Stimulated activated CD4-positive, alpha-beta T cell treated with anti-CD3 and anti-CD28 coated beads, Interleukin-15, amount 100 ng/mL, for 1 hour (primary cell): Measurements from ENCODE around the gene ORC4.

Experiments
- DNase-seq, 2 donors: peaks; one replicate each; pipeline ENCODE4 v3.0.0-alpha.2; 2020; ENCODE audit warnings: low read depth in 1 of 2, low spot score in 1 of 2

Gene ORC4

DNA sequence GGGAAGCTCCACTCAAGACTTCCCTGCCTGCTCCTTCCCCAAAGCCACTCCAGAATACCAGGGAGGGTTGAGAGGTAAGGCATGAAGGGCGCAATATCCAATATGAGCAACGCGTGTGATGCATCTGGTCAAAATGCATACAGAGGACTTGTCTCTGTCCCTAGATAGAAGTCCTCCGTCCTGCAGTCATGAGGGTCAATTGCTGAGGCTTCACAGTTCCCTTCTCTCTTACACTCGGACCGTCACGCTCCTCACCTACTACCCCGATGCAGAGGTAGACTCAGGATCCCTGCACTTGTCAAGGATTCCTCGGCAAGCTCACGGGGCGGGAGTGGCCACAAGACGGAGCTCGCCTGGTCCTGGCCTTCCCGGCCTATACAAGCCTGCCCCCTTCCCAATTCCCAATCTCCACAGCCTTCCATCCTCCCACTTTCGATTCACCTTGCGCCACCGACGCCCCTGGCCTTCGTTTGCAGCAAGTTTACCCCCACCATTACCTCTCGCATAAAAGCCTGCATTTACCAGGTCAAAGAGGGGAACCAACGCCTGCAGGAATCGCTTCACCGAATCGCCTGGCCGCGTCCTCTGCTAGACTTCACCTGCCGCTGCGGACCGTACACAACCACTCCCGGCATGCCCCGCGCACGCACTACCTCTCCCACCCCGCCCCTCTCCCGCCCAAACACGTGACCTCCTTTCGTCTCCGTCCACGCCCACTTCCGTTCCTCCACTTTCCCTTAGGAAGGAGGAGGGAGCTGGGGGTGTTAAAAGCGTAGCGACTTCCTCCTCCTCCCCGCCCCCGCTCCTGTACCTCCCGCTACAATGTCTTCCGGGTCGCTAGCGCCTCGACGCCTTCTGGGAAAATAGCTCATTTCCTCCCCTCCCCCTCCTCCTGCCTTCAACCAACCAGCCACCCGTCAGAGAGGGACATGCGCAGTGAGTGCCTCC is at the start of gene ORC4:
ORC4 (minus strand) TSS at position 627 of the 948 bp plus-strand sequence. CDS start 44,779 bp downstream, outside the sequence.
- DNase-seq = peak; percentile 89

DNA sequence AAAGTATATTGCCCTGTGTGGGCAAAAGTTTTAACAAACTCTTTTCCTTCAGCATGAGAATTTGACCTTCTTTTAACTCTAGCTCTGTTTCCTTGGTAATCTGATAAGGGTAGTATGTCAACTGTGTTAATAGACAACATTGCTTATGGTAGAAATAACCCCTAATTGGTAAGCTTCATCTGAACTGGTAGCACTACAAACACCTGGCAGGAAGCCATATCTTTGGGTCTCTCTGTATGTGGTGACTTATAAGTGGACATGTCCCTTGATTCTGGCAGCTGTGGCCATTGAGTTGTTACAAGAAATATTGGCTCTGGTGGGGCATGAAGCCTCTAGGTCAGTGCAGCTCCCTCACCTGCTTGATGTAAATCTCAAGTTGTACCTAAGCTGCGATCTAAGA is 47.3 kb upstream of the ORC4 start:
- no peak for DNase-seq

DNA sequence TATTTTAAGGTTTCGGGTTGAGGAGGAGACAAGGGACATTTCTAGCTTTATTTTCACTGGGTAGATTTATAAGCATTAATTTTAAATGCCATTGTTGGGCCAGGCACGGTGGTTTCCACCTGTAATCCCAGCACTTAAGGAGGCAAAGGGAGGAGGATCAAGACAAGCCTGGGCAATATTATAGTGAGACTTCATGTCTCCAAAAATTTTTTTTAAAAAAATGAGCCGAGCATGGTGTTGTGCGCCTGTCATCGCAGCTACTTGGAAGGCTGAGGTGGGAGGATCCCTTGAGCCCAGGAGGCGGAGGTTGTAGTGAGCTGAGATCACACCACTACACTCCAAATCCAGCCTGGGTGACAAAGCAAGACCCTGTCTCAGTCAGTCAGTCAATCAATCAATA is 45.4 kb upstream of the ORC4 start:
- no peak for DNase-seq

DNA sequence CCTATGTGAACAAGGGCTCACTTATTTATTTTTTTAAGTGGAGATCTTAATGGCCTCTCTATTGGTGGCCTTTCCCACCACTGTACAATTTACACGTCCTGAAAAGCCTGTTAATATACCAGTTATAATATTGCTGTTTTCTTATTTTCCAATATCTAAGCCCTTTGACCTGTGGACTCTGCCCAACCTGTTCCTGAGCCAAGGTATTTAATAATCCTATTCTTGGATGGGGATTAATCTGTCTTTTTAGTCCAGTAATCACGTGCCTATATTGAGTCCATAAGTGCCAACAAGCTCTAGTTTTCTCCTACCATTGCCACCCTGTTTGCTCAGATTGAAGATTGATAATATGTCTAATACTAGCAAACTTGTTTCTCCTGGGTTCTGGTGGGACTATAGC is 43.1 kb upstream of the ORC4 start:
- DNase-seq = no peak

DNA sequence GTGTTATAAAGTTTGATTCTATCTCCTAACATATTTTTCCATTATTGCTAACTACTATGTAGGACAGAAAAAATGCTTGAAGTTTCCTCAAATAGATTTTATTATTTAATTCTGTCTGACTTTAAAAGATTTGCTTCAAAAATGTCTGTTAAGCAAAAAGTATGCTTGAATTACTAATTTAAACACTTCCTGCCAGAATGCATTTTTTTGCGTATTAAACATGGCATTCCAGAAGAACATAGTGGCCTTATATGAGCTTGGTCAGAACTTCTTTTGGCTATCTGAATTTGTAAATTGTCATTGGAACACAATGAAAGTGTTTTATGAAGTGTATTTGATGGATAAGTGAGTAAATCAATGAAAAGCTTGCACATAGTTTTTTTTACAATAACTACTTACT is 38.1 kb upstream of the ORC4 start:
- DNase-seq = no peak

DNA sequence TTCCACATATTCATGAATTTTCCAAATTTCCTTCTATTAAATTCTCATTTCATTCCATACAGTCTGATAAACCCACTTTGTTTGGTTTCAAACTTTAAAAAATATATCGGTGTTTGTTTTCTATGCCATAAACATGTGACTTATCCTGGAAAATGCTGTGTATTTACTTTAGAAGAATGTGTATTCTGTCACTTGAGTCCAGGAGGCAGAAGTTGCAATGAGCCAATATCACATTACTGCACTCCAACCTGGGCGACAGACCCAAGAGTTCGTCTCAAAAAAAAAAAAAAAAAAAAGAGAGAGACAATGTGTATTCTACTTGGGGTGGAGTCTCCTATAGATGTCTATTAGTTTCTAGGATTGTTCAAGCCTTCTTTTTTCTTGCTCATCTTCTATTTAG is 32.1 kb upstream of the ORC4 start:
- DNase-seq = no peak

DNA sequence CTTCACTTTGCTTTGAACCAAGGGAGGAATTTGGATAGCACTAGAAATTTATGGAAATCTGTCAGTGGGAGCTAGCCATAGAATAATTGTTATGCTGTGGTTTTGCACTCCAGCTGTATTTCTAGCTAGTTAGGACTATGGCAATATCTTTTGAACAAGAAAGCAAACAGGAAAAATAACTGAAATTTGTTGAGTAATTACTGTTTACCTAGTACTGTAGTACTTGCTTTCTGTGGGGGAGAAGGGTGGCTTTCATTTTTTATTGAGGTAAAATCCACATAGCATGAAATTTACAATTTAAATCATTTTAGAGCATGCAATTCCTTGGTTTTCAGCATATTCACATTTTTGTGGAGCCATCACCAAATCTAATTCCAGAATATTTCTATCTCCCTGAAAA is 28.7 kb upstream of the ORC4 start:
- no peak for DNase-seq

DNA sequence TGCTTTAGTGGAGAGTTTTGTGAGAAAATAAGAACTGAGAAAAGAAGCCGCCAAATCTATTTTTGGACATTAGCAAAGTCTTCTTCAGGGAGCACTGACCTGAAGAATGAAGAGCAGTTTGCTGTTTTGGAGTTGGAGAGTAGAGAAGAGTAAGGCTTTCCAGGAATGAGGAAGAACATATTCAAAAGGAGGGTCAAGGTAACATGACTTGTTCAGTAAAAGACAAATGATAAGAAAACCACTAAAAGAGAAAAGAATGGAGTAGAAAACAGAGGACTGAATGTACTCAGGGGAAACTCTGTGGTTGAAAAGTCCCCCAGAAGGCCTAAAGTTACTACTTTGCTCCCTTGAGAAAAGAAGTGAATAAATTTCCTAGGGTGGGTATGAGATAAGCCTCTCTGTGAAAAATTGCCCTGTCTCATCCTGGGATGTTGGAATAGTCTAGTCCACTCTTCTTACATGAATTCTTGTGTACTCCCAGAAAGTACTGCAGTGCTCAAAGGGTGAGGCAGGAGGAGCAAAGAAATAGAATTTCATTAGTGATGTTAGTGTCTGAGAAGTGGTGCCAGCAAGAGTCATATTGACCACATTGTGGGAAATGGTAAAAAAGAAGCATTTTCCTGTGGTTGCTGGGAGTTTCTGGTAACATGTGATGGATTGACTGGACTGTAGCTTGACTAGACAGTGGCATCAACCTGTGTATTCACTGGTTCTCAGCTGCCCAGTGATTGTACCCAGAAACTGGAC is 28.1 kb upstream of the ORC4 start:
- DNase-seq = no peak

DNA sequence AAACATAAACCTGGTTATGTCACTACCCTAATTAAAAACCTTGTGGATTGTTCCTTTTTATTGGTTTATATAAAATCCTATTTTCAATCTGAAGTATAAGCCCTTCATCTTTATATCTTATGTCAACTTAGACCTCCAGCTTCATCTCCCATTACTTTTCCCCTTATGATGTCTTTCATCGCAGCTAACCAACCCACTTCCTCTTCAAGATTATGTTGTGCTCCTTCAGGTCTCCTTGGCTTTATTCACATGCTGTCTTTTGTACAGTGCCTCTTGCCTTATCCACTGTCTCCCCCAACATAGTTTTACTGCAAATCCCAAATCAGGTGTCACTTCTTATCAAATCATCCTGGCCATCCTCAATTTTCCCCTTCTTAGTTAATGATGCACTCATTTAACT is 26.3 kb upstream of the ORC4 start:
- DNase-seq = no peak

DNA sequence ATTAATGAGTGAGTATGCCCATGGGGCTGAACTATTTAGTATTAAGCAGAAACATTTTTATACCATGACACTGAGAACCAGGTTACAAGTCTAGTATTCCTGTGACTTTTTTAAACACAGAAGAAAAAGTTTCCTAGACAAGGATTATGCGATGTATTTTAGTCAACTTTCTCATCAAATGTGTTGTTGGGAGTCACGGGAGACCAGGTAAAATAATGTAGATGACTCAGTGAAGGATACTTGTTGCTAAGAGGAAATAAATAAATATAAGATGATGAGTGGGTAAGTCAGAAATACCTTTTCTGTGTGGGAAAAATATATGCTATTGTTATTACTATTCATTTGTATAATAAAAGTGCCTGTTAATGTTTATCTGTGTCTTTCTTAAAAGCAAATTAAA is 23.8 kb upstream of the ORC4 start:
- DNase-seq = no peak

DNA sequence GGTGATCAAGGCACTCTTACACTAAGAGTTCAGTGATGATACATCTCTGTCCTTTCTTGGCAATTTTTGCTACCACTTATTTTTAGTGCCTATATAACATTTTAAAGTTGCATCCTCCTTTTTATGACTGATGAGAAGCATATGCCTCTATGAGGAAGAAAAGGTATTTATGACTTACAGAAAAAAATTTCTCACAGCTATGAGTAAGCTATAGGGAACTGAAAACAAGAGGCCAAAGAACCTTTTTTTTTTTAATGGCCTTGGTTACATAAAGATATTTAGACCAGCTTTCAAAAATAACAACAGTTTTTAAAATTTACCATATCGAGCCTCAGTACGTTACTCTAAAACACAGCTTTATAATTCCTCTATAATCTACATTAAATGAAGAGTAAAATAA is 21.7 kb upstream of the ORC4 start:
- no peak for DNase-seq

DNA sequence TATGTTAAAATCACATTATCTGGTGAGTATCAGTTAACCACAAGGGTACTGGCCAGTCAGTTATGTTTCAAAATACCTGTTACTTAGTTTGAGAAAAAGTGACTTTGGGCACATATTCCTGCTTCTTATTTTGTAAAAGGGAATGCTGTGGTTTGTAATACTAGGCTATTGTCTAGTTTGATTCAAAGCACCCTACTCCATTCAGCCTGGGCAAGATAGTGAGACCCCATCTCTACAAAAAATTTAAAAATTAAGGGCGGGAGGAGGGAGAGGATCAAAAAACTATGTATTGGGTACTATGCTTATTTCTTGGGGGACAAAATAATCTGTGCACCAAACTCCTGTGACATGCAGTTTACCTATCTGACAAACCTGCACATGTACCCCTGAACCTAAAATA is 19.2 kb upstream of the ORC4 start:
- DNase-seq = no peak

DNA sequence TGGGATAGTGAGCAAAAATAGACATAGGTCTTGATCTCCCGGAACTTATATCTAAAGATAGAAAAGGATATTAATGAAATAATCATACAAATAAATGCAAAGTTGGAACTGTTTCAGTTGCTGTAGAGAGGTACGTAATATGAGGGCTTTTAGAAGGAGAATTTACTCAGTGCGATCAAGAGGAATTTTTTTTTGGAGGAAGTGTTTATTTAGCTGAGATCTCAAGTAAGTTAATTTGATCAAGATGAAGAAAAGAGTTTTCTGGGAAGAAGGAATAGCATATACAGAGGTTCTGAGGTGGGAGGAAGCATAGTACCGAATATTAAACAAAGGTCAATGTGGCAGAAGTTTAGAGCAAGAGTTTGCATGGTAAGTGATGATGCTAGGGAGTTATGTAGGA is 11.7 kb upstream of the ORC4 start:
- DNase-seq = no peak

DNA sequence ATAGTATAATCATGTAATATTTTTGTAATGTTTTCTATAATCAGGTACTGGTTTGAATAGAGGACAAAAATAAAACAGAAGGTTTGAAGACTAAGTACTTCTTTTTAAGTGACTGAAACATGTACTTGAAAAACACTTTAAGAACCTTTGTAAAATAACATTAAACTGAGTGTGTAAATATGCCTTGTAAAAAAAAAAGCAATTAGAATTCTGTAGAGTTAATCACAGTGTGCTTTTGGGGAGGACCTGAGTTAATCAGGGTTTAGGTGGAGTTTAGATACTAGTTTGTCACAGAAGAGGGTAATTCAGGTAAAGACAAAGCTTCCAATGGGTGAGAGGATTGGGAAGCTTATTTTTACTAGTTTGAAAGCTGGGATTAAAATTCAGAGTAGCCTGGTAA is 10.6 kb upstream of the ORC4 start:
- DNase-seq = no peak

DNA sequence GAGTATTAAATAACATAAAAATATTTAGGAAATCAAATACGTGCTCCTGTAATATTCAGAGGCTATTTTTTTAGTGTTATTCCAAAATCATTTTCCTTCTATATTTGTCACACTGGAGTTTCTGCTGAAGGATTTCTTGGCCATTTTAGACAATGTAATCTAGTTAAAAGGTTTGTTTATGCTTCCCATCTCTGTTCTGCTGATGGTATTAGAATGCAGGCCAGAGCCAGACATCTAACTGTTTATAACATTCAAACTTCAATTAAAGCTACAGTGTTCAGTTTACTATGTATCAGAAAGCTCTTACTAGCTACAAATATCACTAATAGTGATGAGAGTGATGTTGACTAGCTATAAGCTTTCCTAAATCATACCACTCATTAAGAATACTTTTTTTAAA is 8.2 kb upstream of the ORC4 start:
- DNase-seq = no peak

DNA sequence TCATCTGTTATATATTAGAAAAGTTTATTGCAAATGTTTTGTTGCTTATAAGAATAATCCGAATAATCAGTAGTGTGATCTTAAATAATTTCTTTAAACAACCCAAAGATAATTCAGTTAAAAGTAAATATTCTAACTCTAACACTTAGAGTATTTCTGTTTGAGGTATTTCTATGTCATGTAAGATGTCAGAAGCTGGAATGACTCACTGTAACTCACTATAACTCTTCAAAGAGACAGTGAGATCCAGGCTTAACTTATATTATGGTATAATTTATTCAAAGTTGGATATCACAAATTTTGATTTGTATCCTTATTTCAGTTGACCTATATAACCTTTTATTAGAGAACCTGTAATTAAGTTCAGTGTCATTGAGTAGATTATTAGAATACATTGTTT is 7.3 kb upstream of the ORC4 start:
- no peak for DNase-seq

DNA sequence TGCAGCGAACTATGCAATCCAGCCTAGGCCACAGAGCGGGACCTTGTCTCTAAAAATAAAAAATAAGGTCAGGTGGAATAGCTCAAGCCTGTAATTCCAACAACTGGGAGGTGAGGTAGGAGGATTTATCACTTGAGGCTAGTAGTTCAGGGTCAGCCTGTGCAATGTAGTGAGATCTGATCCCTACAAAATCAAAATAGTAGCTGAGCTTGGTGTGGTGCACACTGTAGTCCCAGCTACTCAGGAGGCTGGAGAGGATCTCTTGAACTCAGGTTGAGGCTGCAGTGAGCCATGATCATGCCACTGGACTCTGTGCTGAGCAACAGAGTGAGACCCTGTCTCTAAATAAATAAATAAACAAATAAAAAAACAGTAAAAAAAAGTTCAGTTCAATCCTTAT is 6.0 kb upstream of the ORC4 start:
- DNase-seq = no peak

DNA sequence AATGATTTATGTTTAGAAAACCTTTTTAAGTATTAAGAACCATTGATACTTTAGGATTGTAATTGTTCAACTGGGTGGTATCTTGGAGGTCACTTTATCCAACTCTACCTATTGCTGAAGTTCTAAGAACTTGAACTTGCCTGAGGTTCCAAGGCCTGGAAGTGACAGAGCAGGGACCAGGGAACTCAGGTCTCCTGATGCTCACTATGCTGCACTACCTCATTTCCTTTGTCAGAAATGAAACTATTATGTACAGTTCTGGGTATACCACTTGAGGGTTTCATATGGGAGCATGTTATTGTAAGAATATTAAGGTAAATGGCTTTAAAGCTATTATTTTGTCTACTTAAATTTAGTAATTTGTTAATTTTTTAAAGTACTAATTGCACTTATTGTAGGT is 3.3 kb upstream of the ORC4 start:
- no peak for DNase-seq

DNA sequence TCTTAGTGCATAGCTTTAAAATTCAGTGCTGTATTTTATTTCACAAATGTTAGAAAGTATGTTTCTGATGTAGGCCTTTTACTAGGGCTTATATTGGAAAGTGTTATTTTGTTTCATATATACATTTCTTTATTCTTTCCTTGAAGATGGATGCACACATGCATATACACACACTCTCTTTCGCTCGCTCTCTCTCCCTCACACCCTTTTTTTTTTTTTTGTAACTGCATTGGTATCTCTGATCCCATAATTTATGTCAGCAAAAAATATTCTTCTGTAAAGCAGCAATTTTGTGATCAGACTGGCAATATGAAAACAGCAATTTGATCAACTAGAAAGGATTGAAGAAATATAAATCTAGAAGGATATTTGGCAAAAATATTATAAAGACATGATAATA is 2.3 kb upstream of the ORC4 start:
- DNase-seq = no peak

DNA sequence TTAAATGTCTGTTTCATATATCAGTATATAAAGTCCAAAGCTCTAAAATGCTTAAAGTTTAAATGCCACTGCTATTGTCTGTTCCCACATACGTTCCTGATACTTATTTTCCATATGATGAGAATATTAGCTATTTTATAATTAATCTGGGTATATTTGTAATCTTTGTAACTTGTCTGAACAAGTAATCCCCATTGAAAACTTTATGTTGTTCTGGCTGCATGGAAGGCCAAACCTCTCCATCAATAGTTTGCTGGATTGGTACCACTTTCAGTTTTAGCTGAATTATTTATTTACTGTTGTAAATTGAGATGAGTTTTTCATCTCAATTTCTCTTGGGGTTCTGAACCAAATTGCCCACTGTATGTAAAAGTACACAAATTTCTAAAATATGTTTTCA is 1.8 kb upstream of the ORC4 start:
- no peak for DNase-seq

DNA sequence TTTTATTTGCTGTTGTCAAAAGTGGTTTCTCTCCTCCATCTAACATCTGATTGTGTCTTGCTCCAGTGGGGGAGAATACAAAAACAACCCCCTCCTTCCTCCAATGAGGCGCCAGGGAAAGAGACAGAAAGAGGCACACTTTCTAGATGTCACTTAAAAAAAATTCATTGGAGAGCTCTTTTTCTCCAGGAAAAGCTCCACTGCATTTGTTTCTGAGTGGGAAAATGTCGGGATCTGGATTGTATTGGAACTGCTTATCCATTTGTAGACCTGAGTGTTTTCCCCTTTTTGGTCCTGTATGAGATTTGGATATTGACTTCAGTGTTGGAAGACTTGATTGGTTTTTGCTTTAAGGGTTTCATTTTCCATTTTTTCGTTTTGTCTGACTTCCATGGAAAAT is 1.3 kb upstream of the ORC4 start:
- DNase-seq = no peak

DNA sequence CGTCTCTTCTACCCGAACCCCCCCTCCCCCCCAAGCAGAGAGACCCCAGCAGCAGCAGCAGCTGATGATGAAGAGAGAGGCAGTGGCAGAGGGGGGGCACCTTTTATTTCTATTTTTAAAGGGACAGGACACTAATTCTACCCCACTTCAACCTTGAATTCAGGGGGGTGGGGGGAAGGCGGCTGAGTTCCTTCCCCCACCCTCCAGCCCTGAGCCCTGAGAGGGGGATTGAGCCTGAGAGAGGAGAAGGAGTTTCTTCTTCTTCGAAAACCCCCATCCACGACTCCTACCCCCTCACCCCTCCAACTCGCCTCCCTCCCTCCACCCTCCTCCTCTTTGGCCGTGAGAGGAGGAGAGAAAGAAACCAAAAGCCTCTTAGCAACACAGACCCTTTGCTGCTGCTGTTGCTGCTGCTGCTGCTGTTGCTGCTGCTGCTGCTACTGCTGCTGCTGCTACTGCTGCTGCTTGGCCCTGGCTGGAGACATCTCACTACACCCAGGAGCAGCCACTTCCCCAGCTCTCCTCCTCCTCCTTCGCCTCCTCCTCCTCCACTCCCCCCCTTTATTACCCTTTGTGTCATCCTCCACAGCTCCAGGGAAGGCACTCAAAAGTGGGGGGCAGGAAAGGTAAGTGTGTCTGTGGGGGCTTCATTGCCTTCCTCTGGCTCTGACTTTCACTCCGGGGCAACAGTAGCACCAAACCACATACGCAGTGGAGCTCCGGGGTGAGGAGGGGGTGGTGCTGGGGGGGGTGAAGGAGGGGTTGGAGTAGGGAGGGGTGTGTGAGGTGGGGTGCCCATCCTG is 723 bp upstream of the ORC4 start, which contains the start of gene MBD5:
MBD5 (plus strand) TSS at position 33 of the 803 bp plus-strand sequence.
- DNase-seq = peak; percentile 4 to 32
